ENCODE data around the gene RELB. TPM values are rescaled to one million over a fixed set of nuclear protein-coding genes. Genes with fewer than 3 reads are reported as not detected.
"Not testable (repeated sequence)": the region's sequence is repeated elsewhere in the genome, so short reads cannot be mapped to it uniquely, and the experiment has no call there.

Gene RELB
- polyA plus RNA-seq, 3 donors, result 6.3 to 7.8 (median 7.6) TPM

DNA sequence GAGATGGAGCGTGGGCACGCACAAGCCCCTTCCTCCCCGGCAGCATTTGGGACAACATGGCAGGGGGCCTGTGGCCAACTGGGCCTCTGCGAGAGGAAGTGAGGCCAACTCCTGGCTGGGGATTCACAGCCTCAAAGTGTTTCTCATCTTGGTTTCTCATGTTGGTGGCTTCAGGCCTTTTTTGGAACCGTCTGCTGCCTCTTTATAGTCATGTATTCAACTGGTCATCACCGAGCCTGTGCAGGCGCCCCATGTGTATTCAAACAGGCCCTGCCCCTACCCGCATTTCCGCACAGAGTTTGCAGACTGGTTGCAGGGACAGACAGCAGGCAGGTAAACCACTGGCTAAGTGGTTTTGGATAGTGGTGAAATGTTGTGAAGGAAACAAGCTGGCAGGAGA, 17.3 kb upstream of the RELB start:
- DNase-seq, result no peak

DNA sequence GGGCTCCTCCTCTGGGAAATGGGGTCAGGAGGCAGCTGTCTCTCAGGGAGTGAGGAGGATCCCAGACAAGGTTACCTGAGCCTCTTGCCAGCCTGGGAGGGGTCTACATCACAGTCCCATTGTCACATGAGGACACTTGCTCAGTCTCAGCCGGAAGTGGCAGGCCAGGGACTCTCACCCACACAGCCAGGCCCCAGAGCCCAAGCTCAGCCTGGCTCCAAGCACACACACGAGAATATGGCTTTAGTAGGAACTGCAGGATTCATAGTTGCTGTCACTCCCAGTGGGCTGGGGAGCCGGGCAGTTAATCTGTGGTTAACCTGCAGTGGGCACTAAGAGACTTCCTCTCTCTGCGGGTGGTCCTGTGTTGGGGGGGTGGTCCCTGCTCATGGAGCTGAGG, 15.8 kb upstream of the RELB start:
- DNase-seq, result no peak

DNA sequence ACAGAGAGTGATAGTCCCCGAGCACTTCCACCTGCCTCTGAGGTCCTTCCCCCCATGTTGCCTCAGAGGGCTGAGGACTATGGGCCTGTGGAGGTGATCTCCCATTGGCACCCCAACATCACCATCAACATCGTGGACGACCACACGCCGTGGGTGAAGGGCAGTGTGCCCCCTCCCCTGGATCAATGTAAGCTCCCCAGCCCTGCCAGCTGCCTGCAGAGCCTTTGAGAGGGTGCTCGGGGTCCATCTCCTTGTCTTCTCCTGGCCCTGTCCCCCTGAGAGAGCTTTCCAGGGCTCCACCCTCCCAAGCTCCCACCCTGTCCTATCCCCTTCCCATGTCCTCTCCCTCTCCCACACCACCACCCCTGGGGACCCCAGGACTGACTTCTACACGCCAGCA, 14.9 kb upstream of the RELB start:
- no peak for DNase-seq

DNA sequence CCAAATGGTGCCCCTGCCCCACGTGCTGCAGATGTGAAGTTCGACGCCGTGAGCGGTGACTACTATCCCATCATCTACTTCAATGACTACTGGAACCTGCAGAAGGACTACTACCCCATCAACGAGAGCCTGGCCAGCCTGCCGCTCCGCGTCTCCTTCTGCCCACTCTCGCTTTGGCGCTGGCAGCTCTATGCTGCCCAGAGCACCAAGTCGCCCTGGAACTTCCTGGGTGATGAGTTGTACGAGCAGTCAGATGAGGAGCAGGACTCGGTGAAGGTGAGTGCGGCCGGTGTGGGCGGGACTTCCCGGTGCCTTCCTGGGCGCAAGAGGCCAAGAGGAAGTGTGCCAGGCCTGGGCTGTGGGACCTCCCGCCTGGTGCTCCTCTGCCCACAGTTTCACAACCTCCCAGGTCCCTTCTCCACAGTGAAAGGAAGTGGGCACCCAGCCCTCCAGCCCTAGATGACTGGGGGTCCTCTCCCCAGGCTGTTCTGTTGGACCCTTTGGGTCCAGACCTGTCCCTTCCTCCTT, 14.1 kb upstream of the RELB start:
- no peak for DNase-seq

DNA sequence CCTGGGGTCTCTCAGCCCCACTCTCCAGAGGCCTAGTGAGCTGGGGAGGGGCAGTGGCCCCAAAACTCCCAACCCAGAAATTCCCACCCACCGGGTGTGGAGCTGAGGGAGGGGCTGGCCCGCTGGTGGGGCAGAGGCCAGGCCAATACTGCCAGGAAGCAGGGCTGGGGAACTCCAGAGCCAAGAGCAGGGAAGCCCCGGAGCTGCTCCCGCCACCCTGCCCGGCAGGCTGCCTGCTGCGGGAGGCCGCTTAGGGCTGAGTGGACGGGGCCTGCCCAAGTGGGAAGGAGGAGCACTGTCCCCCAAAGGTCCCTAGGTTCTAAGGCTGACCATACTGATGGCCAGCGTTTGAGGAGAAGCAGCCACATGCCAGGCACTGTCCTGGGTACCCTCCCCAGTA, 13.0 kb upstream of the RELB start:
- DNase-seq, result no peak

DNA sequence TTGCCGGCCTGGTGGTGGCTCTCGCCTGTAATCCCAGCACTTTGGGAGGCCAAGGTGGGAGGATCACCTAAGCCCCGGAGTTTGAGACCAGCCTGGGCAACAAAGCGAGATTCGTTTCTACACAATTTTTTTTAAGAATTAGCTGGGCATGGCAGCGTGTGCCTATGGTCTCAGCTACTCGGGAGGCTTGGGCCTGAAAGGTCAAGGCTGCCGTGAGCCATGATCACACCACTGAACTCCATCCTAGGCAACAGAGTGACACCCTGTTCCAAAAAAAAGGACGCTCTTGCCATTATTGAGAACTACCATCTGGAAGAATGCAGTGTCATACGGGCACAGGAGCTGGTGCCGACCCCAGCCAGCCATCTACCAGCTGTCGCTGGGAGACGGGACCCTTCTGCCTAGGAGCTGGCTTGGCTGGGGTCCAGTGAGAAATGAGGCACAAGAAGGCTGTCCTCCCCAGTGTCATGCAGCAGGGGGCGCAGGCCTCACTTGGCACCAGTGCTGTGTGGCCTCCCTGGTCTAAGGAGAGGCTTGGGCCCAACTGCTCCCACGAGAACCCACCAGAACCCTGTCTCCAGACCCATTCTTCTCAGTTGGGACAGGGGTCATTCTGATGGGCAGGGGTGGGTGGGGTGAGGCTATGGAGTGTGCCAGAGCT, 12.2 kb upstream of the RELB start:
- no peak for DNase-seq

DNA sequence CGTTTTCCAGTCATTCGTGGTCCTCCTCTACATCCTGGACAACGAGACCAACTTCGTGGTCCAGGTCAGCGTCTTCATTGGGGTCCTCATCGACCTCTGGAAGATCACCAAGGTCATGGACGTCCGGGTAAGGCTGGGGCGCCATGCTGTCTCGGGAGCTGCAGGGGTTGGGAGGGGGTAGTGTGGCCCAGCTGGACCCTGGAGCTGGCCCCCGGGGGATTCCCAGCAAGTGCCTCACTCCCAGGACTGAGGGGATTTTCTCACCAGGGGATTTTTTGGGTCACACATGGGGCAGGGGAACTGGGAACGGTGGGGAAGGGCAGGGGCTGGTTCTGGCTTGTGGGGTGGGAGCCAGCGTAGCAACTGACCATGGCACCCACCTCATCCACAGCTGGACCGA, 10.8 kb upstream of the RELB start:
- DNase-seq, result no peak

DNA sequence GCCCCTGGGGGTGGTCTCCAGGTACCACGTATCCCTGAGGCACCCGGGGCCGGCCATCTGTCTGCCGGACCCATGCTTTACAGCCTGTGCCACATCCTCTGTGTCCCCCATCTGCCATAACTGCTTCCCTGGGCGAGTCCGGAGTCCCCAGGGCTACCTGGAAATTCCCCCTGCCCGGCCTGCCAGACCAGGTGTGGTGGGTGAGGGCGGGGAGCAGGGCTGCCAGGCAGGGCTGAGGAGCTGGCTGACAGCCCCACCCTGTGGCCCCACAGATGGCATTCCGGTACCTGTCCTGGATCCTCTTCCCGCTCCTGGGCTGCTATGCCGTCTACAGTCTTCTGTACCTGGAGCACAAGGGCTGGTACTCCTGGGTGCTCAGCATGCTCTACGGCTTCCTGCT, 10.3 kb upstream of the RELB start:
- no peak for DNase-seq

DNA sequence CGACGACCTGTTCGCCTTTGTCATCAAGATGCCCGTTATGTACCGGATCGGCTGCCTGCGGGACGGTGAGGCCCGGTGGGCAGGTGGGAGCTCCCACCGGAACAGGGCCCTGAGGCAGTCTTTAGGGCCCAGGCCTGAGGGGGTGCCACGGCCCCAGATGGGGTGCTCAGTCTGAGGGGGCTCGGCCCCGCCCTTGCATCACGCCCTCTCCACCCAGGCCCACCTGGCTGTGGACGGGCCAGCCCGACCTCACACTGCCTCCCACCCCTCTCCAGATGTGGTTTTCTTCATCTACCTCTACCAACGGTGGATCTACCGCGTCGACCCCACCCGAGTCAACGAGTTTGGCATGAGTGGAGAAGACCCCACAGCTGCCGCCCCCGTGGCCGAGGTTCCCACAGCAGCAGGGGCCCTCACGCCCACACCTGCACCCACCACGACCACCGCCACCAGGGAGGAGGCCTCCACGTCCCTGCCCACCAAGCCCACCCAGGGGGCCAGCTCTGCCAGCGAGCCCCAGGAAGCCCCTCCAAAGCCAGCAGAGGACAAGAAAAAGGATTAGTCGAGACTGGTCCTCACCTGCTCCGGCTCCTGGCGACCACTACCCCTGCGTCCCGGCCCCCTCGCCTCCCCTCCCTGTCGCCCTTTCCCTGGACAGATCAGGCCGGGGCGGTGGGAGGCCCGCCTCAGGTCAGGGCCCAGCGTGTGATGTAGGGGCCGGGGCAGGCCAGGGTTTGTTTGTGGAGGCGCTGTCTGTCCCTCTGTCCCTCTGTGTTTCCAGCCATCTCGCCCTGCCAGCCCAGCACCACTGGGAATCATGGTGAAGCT, 8.7 kb upstream of the RELB start:
- DNase-seq, result no peak

DNA sequence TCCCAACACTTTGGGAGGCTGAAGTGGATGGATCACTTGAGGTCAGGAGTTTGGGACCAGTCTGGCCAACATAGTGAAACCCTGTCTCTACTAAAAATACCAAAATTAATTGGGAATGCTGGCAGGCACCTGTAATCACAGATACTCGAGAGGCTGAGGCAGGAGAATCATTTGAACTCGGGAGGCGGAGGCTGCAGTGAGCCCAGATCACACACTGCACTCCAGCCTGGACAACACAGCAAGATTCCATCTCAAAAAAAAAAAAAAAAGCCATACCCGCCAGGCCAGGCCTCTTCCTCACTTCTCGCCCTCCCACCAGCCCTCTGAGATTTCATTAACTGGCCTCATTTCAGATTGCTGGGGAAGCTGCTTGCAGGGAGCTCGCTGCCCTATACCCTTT, 7.7 kb upstream of the RELB start:
- no peak for DNase-seq

DNA sequence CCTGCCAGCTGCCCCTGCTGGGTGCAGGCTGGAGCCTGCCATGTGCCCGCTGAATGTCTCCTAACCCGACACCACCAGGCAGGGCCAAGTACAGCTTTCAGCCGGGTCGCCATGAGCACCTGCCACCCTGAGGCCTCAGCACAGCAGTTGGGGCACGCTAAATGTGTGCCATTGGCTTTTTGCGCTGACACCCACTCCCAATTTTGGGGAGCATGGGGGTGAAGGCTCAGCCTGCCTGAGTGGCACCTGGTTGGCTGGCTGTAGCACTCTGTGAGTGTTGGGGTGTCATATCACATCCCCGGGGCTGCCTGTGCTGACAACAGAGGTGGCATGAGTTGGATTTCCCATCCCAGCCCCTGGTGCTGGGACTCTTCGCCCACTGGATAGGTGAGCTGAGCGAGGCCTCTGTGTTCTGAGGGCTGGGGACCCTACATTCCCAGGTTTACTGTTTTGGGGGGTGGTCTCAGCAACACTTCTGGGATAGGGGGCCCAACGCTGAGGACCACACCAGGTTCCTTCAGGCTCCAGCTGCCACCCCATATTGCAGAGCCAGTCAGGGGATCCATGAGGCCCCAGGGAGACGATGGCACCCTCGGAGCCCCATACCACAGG, 7.2 kb upstream of the RELB start:
- no peak for DNase-seq

DNA sequence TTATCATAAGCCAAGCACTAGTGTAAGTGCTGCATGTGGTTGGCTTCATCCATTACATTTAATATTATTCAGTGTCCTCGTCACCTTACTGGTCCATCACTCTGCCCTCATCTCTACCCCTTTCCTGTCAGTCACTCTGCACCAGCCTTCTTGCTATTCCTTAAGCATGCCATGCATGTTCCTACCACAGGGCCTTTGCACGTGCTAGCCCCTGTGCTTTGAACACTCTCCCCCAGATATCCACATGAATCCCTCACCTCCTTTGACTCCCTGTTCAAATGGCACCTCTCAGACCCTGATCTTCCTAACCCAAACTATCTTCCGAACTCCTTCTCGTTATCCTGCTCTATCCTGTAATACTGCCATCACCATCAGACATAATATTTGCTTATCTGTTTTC, 3.2 kb upstream of the RELB start:
- no peak for DNase-seq

DNA sequence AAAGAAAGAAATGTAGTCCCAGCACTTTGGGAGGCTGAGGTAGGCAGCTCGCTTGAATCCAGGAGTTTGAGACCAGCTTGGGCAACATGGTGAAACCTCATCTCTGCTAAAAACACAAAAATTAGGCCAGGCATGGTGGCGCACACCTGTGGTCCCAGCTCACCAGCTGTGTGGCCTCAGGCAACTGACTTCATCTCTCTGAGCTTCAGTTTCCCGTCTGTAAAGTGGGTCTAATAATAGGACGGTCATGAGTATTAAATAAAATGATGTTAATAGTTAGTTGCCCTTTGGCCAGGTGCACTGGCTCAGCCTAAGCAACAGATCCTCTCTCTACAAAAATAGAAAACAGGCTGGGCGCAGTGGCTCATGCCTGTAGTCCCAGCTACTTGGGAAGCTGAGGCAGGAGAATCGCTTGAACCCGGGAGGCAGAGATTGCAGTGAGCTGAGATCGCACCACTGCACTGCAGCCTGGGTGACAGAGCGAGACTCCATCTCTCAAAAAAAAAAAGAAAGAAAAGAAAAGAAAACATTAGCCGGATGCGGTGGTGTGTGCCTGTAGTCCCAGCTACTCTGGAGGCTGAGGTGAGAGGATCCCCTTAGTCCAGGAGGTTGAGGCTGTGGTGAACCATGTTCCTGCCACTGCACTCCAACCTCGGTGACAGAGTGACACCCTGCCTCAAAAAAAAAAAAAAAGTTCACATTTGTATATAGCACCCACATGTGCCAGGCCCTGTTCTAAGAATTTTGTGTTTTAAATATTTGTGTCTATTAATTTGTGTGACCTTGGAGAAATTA, 1.9 kb upstream of the RELB start:
- not testable (repeated sequence) for DNase-seq

DNA sequence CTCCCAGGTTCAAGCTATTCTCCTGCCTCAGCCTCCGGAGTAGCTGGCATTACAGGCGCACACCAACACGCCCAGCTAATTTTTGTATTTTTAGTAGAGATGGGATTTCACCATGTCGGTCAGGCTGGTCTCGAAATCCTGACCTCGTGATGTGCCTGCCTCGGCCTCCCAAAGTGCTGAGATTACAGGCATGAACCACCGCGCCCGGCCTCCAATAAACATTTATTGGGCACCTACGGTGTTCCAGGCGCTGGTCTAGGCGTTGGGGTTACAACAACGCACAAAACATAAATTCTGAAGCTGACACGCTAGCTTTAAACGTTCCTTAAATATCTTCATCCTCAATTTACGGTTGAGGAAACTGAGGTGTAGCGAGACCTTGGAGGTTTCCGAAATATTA, 599 bp upstream of the RELB start:
- not testable (repeated sequence) for DNase-seq

DNA sequence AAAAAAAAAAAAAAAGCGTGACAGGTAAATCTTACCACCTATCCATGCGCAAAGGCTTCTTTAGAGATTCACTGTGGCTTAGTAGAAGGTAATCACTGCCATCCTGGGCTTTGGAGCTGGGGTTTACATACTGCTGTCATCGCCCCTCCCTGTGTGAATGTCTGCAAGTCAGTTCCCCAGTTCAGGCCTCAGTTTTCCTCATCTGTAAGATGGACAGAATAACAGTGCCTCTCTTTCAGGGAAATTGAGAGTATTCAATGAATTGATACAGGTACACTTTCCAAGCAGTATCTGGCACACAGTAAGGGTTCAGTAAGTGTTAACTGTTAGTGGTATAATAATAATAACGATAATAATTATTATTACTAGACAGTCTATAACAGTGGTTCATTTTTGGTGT, 2.2 kb downstream of the RELB start:
- DNase-seq, result no peak

DNA sequence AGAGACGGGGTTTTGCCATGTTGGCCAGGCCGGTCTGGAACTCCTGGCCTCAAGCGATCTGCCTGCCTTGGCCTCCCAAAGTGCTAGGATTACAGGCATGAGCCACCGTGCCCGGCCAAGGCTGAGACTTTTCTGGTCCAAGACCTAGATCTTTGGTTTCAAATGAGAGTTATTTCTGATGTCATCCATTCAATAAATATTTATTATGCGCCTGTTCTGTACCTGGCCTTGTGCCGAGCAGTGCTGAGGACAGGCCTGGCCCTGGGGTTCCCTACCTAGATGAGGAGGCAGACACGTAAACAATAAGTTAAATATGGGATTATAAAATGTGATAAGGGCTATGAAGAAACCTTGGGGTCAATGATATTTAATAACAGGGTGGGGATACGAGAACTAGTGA, 4.5 kb downstream of the RELB start:
- no peak for DNase-seq

DNA sequence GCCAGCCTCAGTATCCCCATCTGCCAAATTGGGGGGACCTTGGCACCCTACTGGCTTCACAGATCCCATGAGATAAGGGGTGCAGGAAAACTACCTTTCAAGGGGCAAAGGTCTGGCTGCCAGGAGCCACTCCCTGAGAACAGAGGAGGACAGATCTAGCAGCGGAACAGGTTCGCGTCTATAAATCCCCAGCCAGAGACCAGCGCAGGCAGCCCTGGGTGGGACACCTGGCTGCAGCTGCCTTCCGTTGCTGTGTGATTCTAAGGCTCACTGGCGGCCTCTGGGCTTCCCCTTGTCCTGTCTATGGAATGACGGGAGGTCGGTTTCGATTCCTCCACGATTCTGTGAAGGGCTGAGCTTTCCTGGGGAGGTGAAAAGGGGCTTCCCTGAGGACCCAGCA, 7.3 kb downstream of the RELB start:
- no peak for DNase-seq

DNA sequence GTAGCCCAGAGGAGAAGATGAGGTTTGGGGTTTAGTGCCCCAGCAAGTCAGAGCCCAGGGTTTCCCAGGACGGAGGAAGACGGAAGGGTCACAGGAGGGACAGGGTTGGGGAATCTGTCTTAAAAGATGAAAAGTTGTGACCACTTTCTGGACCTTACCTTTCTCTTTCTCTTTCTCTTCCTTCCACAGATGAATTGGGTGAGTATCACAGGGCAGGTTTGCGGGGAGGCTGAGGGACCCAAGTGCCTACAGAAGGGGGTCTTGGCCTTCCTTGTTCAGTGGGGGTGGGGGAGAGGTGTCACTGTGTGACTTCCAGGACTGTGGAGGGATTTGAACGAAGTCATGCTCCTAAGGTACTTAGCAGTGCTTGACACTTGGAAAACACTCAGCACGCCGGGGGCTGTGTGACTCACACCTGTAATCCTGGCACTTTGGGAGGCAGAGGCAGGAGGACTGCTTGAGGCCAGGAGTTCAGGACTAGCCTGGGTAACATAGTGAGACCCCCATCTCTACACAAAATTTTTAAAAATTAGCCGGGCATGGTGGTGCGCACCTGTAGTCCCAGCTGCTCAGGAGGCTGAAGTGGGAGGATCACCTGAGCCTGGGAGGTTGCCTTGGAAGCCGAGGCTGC, 8.5 kb downstream of the RELB start:
- no peak for DNase-seq

DNA sequence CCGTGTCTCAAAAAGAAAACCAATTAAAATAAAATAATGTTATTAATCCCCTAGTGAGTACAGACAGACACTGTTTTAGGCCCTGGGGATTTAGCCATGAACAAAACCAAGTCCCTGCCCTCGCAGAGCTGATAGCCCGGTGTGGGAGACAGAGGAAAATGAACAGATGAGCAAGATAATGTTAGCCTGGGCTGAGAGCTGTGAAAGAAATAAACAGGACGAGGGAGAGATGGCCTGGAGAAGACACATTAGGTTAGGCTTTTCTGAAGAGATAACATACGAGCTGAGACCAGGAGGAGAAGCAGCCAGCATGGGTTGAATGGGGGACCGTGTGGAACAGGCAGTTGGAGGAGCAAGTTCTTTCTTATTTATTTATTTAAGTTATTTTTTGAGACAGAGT, 9.0 kb downstream of the RELB start:
- no peak for DNase-seq

DNA sequence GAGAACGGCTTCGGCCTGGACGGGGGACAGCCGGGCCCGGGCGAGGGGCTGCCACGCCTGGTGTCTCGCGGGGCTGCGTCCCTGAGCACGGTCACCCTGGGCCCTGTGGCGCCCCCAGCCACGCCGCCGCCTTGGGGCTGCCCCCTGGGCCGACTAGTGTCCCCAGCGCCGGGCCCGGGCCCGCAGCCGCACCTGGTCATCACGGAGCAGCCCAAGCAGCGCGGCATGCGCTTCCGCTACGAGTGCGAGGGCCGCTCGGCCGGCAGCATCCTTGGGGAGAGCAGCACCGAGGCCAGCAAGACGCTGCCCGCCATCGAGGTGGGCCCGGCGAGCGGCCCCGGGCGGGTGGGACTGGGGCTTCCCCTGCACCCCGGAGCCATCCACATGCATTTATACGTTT, 10.7 kb downstream of the RELB start:
- no peak for DNase-seq

DNA sequence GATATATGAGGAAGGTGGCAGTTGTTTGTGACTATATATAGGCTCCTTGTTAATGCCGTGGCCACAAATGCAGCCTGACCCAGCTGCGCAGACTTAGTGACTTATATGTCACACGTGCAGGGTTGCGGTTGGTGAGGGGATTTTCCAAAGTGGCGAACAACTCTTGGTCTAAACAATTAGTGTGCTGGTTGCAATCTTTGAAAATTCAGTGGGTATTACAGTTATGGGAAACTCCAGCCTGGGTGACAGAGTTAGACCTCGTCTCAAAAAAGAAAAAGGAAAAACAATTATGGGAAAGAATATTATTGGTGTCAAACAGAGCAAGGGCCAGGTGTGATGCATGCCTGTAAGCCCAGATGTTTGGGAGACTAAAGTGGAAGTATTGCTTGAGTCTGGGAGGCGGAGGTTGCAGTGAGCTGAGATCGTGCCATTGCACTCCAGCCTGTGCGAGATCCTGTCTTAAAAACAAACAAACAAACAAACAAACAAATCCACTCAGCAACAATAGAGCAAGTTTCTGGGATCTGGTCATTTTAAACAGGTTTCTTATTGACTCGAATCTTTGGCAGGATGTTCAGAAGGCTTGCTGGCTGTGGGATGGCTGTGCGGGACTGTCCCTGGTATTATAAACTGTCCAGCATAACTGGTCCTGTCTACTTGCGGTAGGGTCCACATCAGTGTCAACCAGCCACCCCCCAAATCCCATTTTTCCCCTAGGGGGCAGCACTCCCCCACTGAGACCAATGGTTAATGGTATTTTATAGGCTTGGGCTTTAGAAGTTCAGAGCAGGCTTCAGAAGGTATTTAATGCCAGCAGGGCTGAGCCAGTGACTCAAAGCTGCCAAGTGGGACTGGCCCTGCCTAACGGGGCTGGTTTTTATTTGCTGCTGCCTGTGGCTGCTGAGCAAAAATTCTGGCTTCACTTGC, 15.4 kb downstream of the RELB start:
- DNase-seq, result peak; percentile 31
